HCT116 (cell line): Measurements from ENCODE around the gene LDHD. TPM values are rescaled to one million over a fixed set of nuclear protein-coding genes. Genes with fewer than 3 reads are reported as not detected.

Experiments
- ATAC-seq: fragments of 200-7000 bp; cut with Tn5 transposase; 2 replicates; pipeline ENCODE4 v1.9.1; 2020; ENCODE audit warnings: mild to moderate bottlenecking, moderate library complexity
- BruUV-seq: library from RNA; stranded (reverse); fragments of 400-500 nt; replicated peaks from 2 replicates; lab custom pipeline; 2021; lab: Mats Ljungman, UMichigan
- CTCF ChIA-PET: fragments of 300-600 bp; sonication (Branson Sonifier 250); formaldehyde crosslinking; loops from one replicate; lab custom pipeline; 2021; ENCODE audit warnings: antibody characterized with exemption; lab: Charles Lee
- POLR2A ChIA-PET: fragments of 300-600, 350-600 bp; sonication (Branson Sonifier 250); formaldehyde crosslinking; loops from one replicate; lab custom pipeline; 2021; ENCODE audit warnings: antibody characterized with exemption; lab: Charles Lee
- RAD21 ChIA-PET, 2 experiments: fragments of 300-600 bp; sonication (Branson Sonifier 250); formaldehyde crosslinking; loops; one replicate each; lab custom pipeline; 2023; ENCODE audit warnings: low total read pairs in 2 of 2; ENCODE audit not compliant: uncharacterized antibody in 2 of 2, unreplicated experiment in 2 of 2, low non-redundant PET in 1 of 2; lab: Charles Lee
- DNase-seq: peaks from one replicate; pipeline ENCODE4 v3.0.0-alpha.2; 2010; ENCODE audit warnings: low read depth, low spot score
- H2AFZ ChIP-seq: fragments of 200-600 bp; shearing (Covaris generic), sonication (generic); 2 replicates; pipeline ENCODE4 v1.6.1; 2017; ENCODE audit warnings: low read depth, mixed run types, mixed read lengths, antibody characterized with exemption, low read length; ENCODE audit not compliant: poor library complexity, severe bottlenecking
- H3K27ac ChIP-seq: 2 replicates; pipeline ENCODE4 v1.5.1; 2012; ENCODE audit warnings: low read depth, low read length
- H3K27me3 ChIP-seq: fragments of 200-600 bp; sonication (generic); 2 replicates; pipeline ENCODE4 v1.6.1; 2016; ENCODE audit warnings: mixed run types, low read length, mixed read lengths; ENCODE audit not compliant: insufficient read depth
- H3K36me3 ChIP-seq, 2 experiments: fragments of 200-500 bp in 1 of 2; fragments of 200-600 bp in 1 of 2; sonication (Bioruptor generic) in 1 of 2; sonication (generic) in 1 of 2; 2 replicates each; pipeline versions ENCODE4 v1.5.1 to v1.6.1; 2014 to 2016; ENCODE audit warnings: low read length in 2 of 2, inconsistent platforms in 1 of 2, mixed read lengths in 1 of 2, mixed run types in 1 of 2; ENCODE audit not compliant: insufficient read depth in 2 of 2, control insufficient read depth in 1 of 2
- H3K4me1 ChIP-seq, 2 experiments: fragments of 200-600 bp in 1 of 2; sonication (generic) in 1 of 2; 2 replicates each; pipeline versions ENCODE4 v1.5.1 to v1.6.1; 2012 to 2017; ENCODE audit warnings: low read length in 2 of 2, inconsistent platforms in 1 of 2, mild to moderate bottlenecking in 1 of 2, mixed read lengths in 1 of 2, mixed run types in 1 of 2, moderate library complexity in 1 of 2; ENCODE audit not compliant: insufficient read depth in 2 of 2, control insufficient read depth in 1 of 2
- H3K4me2 ChIP-seq: fragments of 200-600 bp; sonication (generic); 2 replicates; pipeline ENCODE4 v1.6.1; 2017; ENCODE audit warnings: mixed run types, low read length, mixed read lengths
- H3K4me3 ChIP-seq, 2 experiments: fragments of 200-600 bp in 1 of 2; sonication (generic) in 1 of 2; replicated peaks in 1 of 2; 2 replicates each; pipeline ENCODE4 v1.5.1; 2011 to 2016; ENCODE audit warnings: low read length in 2 of 2, control low read depth in 1 of 2, low read depth in 1 of 2, mild to moderate bottlenecking in 1 of 2, mixed read lengths in 1 of 2, mixed run types in 1 of 2
- H3K79me2 ChIP-seq: fragments of 200-600 bp; sonication (generic); 2 replicates; pipeline ENCODE4 v1.6.1; 2017; ENCODE audit warnings: mild to moderate bottlenecking, mixed run types, low read length, moderate library complexity, mixed read lengths; ENCODE audit not compliant: insufficient read depth
- H3K9ac ChIP-seq: fragments of 200-600 bp; sonication (generic); 2 replicates; pipeline ENCODE4 v1.6.1; 2016; ENCODE audit warnings: low read length, mixed read lengths
- H3K9me2 ChIP-seq: fragments of 200-600 bp; sonication (generic), shearing (Covaris generic); 2 replicates; pipeline ENCODE4 v1.6.1; 2017; ENCODE audit warnings: mixed run types, mild to moderate bottlenecking, moderate library complexity; ENCODE audit not compliant: insufficient read depth
- H3K9me3 ChIP-seq, 2 experiments: fragments of 200-500 bp in 1 of 2; fragments of 200-600 bp in 1 of 2; sonication (Bioruptor generic) in 1 of 2; sonication (generic) in 1 of 2; 2 replicates each; pipeline ENCODE4 v1.6.1; 2014 to 2017; ENCODE audit warnings: low read length in 2 of 2, mixed read lengths in 2 of 2, inconsistent platforms in 1 of 2, low read depth in 1 of 2, mild to moderate bottlenecking in 1 of 2, mixed run types in 1 of 2, moderate library complexity in 1 of 2; ENCODE audit not compliant: control insufficient read depth in 1 of 2, insufficient read depth in 1 of 2
- H4K20me1 ChIP-seq: fragments of 200-600 bp; sonication (generic), shearing (Covaris generic); 2 replicates; pipeline ENCODE4 v1.6.1; 2017; ENCODE audit warnings: mixed run types, mild to moderate bottlenecking, moderate library complexity; ENCODE audit not compliant: insufficient read depth
- CBX3 ChIP-seq: IDR thresholded peaks from 2 replicates; pipeline ENCODE4 v1.6.1; 2012; ENCODE audit warnings: low read depth
- CEBPB ChIP-seq: IDR thresholded peaks from 2 replicates; pipeline ENCODE4 v1.6.1; 2012; ENCODE audit warnings: low read depth
- EGR1 ChIP-seq: IDR thresholded peaks from 2 replicates; pipeline ENCODE4 v1.6.1; 2012; ENCODE audit warnings: low read depth
- EZH2 ChIP-seq: fragments of 200-600 bp; sonication (generic); IDR thresholded peaks from 2 replicates; pipeline ENCODE4 v1.6.1; 2017; ENCODE audit warnings: antibody characterized with exemption, mixed run types
- EZH2phosphoT487 ChIP-seq: fragments of 200-600 bp; IDR thresholded peaks from 2 replicates; pipeline ENCODE4 v1.6.1; 2018; ENCODE audit warnings: antibody characterized with exemption, borderline replicate concordance
- FOSL1 ChIP-seq: IDR thresholded peaks from 2 replicates; pipeline ENCODE4 v1.6.1; 2012; ENCODE audit warnings: low read depth
- POLR2A ChIP-seq: IDR thresholded peaks from 2 replicates; pipeline ENCODE4 v1.7.0; 2011; ENCODE audit warnings: borderline replicate concordance; ENCODE audit not compliant: insufficient read depth, insufficient read length; ENCODE audit errors: extremely low read depth
- REST ChIP-seq: IDR thresholded peaks from 2 replicates; pipeline ENCODE4 v1.6.1; 2012; ENCODE audit warnings: low read depth
- SIN3A ChIP-seq: IDR thresholded peaks from 2 replicates; pipeline ENCODE4 v1.6.1; 2012; ENCODE audit warnings: low read depth
- SP1 ChIP-seq: IDR thresholded peaks from 2 replicates; pipeline ENCODE4 v1.6.1; 2012; ENCODE audit warnings: low read depth
- TCF7L2 ChIP-seq: IDR thresholded peaks from 2 replicates; pipeline ENCODE4 v1.7.0; 2011; ENCODE audit warnings: borderline replicate concordance, inconsistent platforms; ENCODE audit not compliant: insufficient read depth, insufficient read length; ENCODE audit errors: extremely low read depth
- YY1 ChIP-seq: IDR thresholded peaks from 2 replicates; pipeline ENCODE4 v1.6.1; 2011; ENCODE audit warnings: low read length, low read depth, moderate library complexity, mild to moderate bottlenecking; ENCODE audit not compliant: insufficient replicate concordance; ENCODE audit errors: extremely low read depth
- ZFX ChIP-seq: fragments of 450-650 bp; IDR thresholded peaks from 2 replicates; pipeline ENCODE4 v1.6.1; 2017
- ZNF274 ChIP-seq: fragments of 200-500 bp; sonication (Bioruptor generic); IDR thresholded peaks from 2 replicates; pipeline ENCODE4 v1.6.1; 2014; ENCODE audit warnings: mild to moderate bottlenecking, low read depth, low read length, inconsistent platforms
- intact Hi-C: fragments of 100-400 bp; cut with micrococcal nuclease; formaldehyde crosslinking; loops from 2 replicates; pipeline ENCODE4 v1.10.0; 2022
- total RNA-seq: library from RNA; stranded (reverse); gene quantifications from one replicate; pipeline ENCODE4 v1.2.1, GENCODE V29; 2021; ENCODE audit not compliant: unreplicated experiment

The LDHD gene
- total RNA-seq, 1 experiment from 2014 or later = 3.4 TPM

- TF ChIP-seq REST (no peak), FOSL1 (no peak), CEBPB (no peak), CBX3 (no peak), SP1 (no peak), EZH2phosphoT487 (no peak), POLR2A (no peak), TCF7L2 (no peak), ZFX (no peak), EGR1 (no peak)
- TF ChIP-seq, all 23 proteins: peak for 0
Observed at GRCh38 chr16:75079346-75079926, 37.1 kb downstream of the LDHD start (continued).

- Histone ChIP-seq H3K4me2 (no peak overlapping the region), H3K9me3 (no peaks in the 10 kb centered on the region), H3K79me2 (peaks cover 60% of the 10 kb centered on the region), H3K9ac (no peak overlapping the region), H2AFZ (no peak overlapping the region), H3K9me2 (no peaks in the 10 kb centered on the region), H3K27ac (no peak overlapping the region), H3K36me3 (no peaks in the 10 kb centered on the region), H3K4me1 (peaks cover 0 to 5% of the 10 kb centered on the region in 2 experiments; a peak in 1 of 4 replicates), H3K27me3 (no peaks in the 10 kb centered on the region), H3K4me3 (no peak overlapping the region), H4K20me1 (no peaks in the 10 kb centered on the region)
- intact Hi-C loops = no loop called here
- ATAC-seq (no peak), DNase-seq (no peak)
- TF ChIP-seq YY1 (no peak), EZH2 (no peak), EGR1 (no peak), CBX3 (no peak), ZFX (no peak), SIN3A (no peak), ZNF274 (no peak)
- ChIA-PET RAD21 (no interaction called here), CTCF (no interaction called here), POLR2A (no interaction called here)
- BruUV-seq = no TSS peak
Observed at GRCh38 chr16:75078886-75079285, 37.7 kb downstream of the LDHD start.
